Cardiac atrium fibroblast (primary cell): ENCODE results near the gene APOC3. TPM values are rescaled to one million over a fixed set of nuclear protein-coding genes. Genes with fewer than 3 reads are reported as not detected.

ENCODE experiments used
- total RNA-seq: library from RNA; depleted of rRNA; stranded (reverse); fragments of >200 nt; gene quantifications from 2 replicates; pipeline ENCODE4 v1.2.3, GENCODE V29; 2015

The APOC3 gene
- total RNA-seq, result not detected in 2 replicates

DNA sequence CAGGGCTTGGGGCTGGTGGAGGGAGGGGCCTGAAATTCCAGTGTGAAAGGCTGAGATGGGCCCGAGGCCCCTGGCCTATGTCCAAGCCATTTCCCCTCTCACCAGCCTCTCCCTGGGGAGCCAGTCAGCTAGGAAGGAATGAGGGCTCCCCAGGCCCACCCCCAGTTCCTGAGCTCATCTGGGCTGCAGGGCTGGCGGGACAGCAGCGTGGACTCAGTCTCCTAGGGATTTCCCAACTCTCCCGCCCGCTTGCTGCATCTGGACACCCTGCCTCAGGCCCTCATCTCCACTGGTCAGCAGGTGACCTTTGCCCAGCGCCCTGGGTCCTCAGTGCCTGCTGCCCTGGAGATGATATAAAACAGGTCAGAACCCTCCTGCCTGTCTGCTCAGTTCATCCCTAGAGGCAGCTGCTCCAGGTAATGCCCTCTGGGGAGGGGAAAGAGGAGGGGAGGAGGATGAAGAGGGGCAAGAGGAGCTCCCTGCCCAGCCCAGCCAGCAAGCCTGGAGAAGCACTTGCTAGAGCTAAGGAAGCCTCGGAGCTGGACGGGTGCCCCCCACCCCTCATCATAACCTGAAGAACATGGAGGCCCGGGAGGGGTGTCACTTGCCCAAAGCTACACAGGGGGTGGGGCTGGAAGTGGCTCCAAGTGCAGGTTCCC lies at the start of gene APOC3:
Gene APOC3, plus strand, starts transcription at position 383 of the 659 bp plus-strand sequence. CDS start 676 bp downstream, outside the sequence.

DNA sequence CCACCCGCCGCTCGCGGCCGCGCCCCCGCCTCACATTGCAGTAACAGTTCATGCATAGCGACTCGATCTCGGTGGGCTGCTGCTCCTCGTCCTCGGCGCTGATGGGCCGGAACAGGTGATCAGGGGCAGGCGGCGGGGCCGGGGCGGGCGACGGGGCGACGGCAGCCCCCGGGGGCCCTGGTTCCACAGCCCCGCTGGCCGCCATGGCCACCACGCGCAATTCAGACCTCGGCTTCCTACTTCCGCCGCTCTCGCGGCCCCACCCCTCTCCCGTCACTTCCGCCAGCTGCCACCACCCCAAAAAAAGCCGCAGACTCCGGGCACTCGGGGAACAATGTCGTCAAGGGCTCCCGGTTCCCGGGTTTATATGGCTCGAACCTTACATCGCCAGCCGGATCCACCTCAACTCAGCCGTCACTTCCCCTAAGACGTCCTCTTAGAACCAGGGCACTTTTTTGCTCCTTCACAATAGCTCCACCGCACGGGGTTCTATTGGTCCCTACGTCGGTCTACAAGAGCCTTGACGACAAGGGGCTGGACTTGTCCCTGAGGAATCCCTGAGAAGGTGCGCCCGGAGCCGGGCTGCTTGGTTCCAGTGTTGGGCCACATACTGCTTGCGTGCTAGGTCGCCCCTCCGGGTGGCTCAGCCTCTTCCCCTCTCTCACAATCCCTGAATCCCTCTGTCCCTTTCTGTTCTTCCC lies 41.8 kb upstream of the APOC3 start, which contains the start of gene ZPR1:
Gene ZPR1, minus strand, starts transcription at position 238 of the 701 bp plus-strand sequence. Its CDS starts 33 bp downstream, at position 205.

GRCh38 chr11:116791813-116792143 lies 37.9 kb upstream of the APOC3 start, which contains the start of gene APOA5:
TSS of gene APOA5 (minus strand) at chr11:116791879. CDS start at chr11:116791860, 19 bp downstream.

GRCh38 chr11:116823031-116823843 lies 6.5 kb upstream of the APOC3 start, which contains the start of gene APOA4:
TSS of gene APOA4 (minus strand) at chr11:116823304. CDS start at chr11:116823191, 113 bp downstream.

GRCh38 chr11:116837231-116838091 lies 7.8 kb downstream of the APOC3 start, which contains the start of gene APOA1:
TSS of gene APOA1 (minus strand) at chr11:116837622. CDS start at chr11:116837387, 235 bp downstream.

Other genes with a start within 250 kb of the APOC3 start
- gene BUD13, start 56.9 kb upstream of the APOC3 start, total RNA-seq, result 7.8 and 10.7 TPM in 2 replicates
- 20.8 and 43.6 TPM in 2 replicates for gene ZPR1, start 41.9 kb upstream of the APOC3 start, total RNA-seq
- not detected in 2 replicates for gene APOA5, start 38.0 kb upstream of the APOC3 start, total RNA-seq
- gene APOA4, start 6.6 kb upstream of the APOC3 start, total RNA-seq, result not detected in 2 replicates
- gene APOA1, start 7.7 kb downstream of the APOC3 start, total RNA-seq, result 2.3 TPM in 1 of 2 replicates, not detected in the other